GM21526 (cell line): ENCODE measurements around the gene LPAR3.
"Not testable (repeated sequence)": the region's sequence is repeated elsewhere in the genome, so short reads cannot be mapped to it uniquely, and the experiment has no call there.

Source experiments
- ATAC-seq: cut with Tn5 transposase; IDR thresholded peaks from one replicate; pipeline ENCODE4 v1.9.1; 2021; ENCODE audit warnings: moderate library complexity; ENCODE audit not compliant: unreplicated experiment, low FRiP score

The LPAR3 gene

DNA sequence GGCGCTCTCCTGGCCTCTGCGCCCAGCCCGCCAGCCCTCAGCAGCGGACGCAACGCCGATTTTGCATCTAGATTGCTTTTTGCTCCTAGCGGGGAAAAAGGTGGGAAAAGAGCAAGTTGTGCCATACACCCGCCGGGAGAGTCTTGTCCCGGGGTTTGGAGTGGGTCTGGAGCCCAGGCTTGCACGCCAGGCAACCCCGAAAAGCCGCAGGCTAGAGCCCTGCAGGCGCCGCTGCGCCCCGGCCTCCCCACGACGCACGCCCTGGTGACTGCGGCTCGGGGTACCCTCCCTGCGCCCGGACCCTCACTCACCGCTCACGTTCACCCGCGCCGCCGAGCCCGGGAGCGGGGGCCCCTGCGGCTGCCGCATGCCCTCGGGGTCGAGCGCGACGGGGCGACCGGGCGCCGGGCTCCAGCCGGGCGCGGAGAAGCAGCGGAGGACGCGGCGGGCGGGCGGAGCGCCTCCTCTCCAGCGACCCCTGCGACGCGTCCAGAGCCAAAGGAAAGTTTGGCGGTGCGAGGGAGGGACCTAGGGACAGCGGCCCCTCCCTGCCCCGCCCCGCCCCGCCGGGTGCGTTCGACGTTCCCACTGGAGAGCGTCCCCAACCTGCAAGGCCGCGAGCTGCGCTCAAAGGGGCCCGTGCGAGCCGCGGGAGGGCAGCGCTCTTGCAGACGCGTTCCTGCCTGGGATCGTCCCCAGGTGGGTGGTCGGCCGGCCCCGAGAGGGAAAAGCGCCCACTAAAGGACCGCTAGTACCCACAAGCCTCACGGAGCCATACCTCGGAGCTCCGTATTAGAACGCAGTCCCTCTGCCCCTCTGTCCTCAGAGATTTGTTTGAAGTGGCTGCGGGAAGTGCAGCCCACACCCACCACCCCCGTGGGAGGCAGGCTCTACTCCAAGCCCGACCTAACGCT, at the start of gene LPAR3:
TSS of gene LPAR3 (minus strand) at position 502 of the 914 bp plus-strand sequence. CDS start 27,086 bp downstream, outside the sequence.
- ATAC-seq: no peak

DNA sequence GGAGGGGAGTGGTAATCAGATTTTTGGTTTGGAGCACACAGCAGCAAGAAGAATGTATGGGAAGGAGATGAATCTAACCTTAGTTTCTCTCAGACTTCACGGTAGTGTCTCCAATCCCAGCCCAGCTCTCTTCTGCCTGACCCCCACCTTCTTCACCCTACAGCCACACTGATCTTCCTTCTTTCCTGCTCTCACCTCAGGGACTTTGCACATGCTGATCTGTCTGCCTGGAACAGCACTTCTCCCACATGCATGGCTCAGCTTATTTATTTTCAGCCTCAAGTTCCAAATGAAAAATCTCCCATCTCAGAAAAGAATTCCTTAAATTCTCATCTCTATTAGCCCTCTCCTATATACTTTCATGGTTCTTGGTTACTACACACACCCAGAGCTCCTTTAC, 48.8 kb upstream of the LPAR3 start:
- ATAC-seq: no peak

- no peak for ATAC-seq
These were observed 47.5 kb upstream of the LPAR3 start for GRCh38 chr1:84940481-84940880.

GRCh38 chr1:84939761-84940160, 46.8 kb upstream of the LPAR3 start:
- no peak for ATAC-seq

DNA sequence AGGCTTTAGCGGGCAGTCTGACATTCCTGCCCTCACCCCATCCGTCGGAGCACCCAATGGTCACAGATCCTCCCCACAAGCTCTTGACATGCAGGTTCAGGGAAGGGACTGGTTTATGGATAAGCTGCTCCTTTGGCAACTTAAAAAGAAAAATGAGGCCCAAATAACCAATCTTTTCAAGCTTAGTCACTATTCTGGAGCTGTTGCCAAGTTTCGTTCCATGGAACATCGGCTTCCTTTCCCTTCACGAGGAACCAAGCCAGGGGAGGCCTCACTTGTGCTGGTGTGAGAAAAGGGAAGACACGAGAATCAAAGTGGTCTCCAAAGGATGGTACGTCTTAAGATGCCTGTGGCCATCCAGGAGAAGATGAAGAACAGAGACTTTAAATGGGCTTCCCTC, 46.1 kb upstream of the LPAR3 start:
- no peak for ATAC-seq

DNA sequence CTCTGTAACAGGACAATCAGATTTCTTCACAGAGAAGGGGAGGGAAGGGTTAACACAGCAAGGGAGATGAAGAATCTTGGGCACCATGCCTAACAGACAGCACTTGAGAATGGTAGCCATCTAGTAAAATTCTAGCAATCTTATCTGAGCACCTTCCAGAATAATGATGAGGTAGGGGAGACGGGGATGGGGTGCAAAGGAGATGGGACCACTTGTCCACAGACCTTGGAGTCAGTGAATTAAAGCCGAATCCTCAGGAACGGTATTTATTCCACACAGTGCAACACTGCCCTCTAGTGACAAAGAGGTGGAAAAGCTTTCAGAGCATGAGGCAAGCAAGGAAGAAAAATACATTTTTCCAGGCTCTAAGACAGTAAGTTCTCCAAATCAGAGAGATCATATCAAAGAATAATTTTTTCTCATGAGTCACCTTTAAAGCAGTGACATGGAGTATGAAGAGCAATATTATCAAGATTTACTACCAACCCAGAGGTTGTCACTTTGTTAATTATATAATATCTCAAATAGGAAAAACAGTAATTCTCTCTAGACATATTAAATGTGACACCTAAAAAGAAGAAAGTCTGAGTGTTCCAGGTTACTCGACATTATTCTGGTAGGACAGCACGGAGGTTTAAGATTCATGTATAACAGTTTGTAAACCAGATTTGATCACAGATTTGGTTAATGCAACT, 43.3 kb upstream of the LPAR3 start:
- ATAC-seq: peak; percentile 52

GRCh38 chr1:84933011-84933611, 40.1 kb upstream of the LPAR3 start:
- no peak for ATAC-seq

GRCh38 chr1:84930831-84931230, 37.8 kb upstream of the LPAR3 start:
- ATAC-seq: no peak

GRCh38 chr1:84930329-84930728, 37.3 kb upstream of the LPAR3 start:
- ATAC-seq: no peak

- no peak for ATAC-seq
These were observed 36.6 kb upstream of the LPAR3 start for GRCh38 chr1:84929581-84929980.

DNA sequence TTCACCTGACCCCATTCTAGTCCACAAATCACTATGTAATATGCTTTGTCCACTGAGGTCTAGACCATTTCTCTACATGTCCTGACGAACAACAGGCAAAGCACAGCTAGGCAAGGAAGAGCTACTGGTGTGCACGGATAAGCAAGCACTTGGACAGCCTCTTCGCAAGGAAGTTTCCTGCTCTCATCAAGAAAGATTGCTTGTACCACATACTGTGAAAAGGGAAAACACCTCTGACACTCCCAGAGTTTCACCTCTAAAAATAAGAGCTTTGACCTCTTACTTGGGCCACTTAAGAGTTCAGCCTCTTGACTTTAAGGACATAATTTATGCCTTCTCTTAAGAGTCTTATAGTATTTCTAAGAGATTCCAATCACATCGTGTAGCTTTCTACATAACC, 36.0 kb upstream of the LPAR3 start:
- ATAC-seq: no peak

- ATAC-seq: no peak
These were observed 30.3 kb upstream of the LPAR3 start for GRCh38 chr1:84923317-84923716.

- no peak for ATAC-seq
These were observed 27.2 kb upstream of the LPAR3 start for GRCh38 chr1:84920159-84920558.

DNA sequence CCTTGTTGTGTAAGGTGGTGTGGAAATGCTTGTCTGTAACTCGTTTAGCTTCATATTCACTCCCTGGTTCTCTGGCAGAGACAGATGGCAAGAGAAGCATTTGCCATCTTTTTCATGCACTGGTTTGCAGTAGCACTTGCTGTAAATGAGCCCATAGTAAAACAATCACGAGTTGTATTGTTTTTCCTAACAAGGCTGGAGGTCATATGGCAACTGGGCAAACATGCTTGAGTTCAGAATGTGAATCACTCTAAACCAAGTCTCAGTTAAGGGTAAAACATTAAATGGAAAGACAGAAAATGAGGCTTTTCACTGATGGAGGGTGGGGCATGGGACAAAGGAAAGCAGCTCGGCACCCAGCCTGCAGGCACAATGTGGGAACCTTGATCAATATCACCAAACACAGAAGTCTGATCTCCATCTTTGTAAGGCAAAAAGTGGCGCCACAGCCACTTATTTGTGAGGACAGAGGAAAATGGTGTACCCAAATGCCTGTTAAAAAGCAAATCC, 26.5 kb upstream of the LPAR3 start:
- ATAC-seq: no peak

DNA sequence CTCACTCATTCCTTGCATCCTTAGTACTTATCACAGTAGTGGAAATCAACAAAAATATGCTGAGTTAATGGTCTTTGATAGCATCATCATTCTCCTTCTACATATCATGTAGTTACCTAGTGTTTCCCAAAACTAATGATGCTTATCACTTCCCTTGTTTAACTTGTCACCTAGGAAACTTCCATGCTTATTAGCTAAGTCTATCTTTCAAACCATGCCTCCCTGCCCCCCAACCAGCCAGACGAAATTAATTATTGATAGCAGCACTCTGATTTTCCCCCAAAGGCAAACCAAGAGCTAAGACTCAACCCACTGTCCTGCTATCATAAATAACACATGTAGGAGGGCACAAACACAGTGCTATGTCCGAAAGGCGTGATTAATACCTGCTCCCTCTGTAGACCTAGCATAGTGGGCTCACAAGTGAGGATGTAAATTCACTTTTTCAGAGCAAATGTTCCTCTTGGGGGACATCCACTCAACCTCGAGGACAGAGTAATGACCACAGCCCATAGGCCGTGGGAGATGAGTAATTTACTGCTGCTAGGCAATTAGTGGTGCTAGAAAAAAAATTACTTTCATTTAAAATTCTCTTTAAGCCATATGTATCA, 25.8 kb upstream of the LPAR3 start:
- no peak for ATAC-seq

DNA sequence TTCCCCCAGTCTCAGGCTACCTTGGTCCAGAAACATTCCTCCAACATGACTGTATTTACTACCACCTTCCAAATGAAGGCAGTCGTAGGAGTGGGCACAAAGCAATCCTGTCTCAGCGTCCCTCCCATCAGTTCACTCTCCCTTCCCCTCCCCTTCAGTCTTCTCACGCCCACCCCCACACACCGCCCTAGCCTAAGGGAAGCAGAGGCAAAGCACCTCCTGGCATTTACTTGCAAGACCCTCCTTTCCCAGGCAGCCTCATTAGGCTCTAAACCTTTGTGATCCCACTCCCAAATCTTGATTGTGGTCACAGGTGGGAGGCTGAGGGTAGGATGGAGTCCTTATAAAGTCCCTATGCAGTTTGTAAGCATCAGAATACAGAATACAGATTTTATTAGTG, 23.9 kb upstream of the LPAR3 start:
- ATAC-seq: no peak

- ATAC-seq: no peak
These were observed 20.5 kb upstream of the LPAR3 start for GRCh38 chr1:84913555-84913892.

DNA sequence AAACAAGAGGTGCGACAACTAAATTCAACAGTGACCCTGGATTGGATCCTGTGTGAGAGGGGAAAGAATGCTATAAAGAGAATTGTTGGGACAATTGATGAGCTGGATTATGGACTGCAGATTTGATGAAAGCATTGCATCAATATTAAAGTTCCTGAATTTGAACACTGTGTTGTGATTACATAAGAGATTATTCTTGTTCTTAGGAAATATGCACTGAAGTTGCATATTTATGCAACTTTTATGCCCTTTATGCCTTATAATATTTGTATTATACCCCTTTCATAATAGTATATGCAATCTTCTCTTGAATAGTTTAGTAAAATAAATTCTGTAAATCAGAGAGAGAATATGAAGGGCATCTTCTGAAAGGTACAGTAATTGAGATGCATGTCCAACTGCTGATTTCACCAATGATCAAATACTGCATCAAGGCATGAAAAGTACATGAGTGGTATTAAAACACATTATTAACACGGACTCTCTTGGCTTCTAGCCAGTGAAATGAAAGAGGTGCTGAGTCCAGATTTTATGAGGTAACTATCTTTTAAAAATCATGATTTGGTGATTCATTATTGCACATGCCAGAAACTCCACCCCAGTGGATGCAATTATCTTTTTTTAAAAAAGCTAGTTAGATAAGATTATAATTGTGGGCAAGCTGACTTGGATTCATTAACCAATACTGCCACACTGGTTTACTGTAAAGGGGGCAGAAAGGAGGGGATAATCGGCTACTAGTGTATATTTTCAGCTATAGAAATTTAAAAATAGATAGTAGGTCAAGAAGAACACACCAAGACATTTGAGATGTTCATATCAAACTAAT, 19.9 kb upstream of the LPAR3 start:
- ATAC-seq: no peak

DNA sequence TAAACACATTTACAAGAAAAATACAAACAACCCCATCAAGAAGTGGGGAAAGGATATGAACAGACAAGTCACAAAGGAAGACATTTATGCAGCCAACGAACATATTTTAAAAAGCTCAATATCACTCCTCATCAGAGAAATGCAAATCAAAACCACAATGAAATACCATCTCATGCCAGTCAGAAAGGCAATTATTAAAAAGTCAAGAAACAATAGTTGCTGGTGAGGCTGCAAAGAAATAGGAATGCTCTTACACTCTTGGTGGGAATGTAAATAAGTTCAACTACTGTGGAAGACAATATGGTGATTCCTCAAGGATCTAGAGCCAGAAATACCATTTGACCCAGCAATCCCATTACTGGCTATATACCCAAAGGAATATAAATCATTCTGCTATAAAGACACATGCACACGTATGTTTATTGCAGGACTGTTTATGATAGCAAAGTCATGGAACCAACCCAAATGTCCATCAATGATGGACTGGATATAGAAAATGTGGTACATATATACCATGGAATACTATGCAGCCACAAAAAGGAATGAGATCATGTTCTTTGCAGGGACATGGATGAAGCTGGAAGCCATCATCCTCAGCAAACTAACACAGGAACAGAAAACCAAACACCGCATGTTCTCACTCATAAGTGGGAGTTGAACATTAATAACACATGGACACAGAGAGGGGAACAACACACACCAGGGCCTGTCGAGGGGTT, 15.9 kb upstream of the LPAR3 start:
- not testable (repeated sequence) for ATAC-seq
